Left lobe of liver (tissue), 2 donors: ENCODE measurements around the gene RIPK4. TPM values are rescaled to one million over a fixed set of nuclear protein-coding genes. Genes with fewer than 3 reads are reported as not detected.

Source experiments
- ATAC-seq: fragments of 200-7000 bp; cut with Tn5 transposase; one replicate; pipeline ENCODE4 v1.9.1; 2020; ENCODE audit warnings: mild to moderate bottlenecking, moderate library complexity
- DNase-seq: peaks from one replicate; pipeline ENCODE4 v3.0.0-alpha.2; 2020; ENCODE audit warnings: low spot score
- total RNA-seq: library from RNA; stranded (reverse); gene quantifications from one replicate; pipeline ENCODE4 v1.2.1, GENCODE V29; 2021
- donor health status: DM: no; HTN: no; CAD: no; lungs with moderate emphysema.
- donor health status: DM: no; HTN: yes; CAD: no.

Gene RIPK4
- total RNA-seq, 1 donor from 2014 or later, result 8.2 TPM

- DNase-seq (no peak), ATAC-seq (no peak)
Observed at GRCh38 chr21:41769933-41770332, 3.1 kb upstream of the RIPK4 start.

DNA sequence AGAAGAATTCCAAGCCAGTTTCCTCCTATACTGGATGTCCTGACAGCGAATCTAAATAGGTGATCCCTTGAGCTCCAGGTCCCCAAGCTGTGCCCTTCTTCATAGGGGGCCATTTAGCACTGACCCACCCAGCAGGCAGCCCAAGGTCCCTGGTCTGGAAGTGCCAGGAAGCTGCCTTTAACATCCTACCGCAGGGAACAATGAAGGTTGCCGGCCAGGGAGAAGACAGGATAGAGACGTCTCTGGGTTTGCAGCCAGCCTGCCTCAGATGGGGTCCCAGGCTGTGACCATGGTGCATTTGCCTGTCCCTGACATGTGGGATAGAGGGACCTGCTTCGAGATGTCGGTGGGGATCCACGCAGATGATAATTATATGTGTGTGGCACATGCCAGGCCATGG is 2.7 kb upstream of the RIPK4 start:
- ATAC-seq (no peak), DNase-seq (no peak)

DNA sequence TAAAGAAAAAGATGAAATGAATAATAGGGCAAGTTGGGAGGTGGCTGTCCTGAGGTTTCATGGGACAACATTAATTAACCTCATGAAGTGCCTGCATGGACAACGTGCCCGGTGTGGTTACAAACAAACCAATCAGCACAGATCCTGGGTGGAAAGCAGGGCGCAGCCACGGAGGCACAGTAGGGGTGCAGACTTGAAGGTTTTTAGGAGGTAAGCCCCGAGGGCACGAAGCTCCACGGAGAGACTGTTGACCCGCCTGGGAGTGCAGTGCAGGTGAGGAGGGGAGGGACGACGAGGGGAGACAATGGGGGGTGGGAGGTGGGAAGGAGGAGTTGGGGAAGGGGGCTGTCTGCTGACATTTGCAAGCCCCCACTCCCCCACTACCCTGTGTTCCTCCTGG is 2.3 kb upstream of the RIPK4 start:
- DNase-seq (no peak), ATAC-seq (no peak)

DNA sequence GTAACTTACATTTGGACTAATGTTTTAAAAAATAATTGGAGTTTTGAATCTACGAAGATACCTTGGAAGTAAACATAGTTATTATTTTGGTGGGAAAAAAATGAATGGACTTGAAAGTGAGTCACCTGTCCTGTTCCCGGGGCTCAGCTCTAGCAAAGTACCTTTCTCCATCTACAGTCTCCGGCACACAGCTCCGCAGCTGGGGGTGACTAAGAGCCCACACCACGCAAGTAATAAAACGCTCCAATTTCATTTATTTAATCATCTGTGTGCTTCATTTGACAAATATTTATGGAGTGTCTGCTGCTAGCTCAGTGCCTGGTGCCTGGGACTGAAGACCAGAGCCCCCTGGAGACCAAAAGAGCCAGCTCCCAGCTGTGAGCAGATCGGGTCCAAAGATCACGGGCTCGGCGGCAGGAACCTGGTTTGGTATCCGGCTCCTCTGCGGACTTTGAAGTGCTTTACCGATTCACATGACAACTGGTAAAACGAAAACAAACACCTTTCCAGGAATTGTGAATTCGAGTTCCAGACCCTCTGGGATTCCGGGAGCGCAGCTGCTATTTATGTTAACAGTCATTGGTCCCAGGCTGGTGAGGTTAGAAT is 1.7 kb upstream of the RIPK4 start:
- ATAC-seq (peak; percentile 68), DNase-seq (peak; percentile 90)

GRCh38 chr21:41767606-41768436 is 969 bp upstream of the RIPK4 start:
- peak; percentile 11 for ATAC-seq
- no peak for DNase-seq

DNA sequence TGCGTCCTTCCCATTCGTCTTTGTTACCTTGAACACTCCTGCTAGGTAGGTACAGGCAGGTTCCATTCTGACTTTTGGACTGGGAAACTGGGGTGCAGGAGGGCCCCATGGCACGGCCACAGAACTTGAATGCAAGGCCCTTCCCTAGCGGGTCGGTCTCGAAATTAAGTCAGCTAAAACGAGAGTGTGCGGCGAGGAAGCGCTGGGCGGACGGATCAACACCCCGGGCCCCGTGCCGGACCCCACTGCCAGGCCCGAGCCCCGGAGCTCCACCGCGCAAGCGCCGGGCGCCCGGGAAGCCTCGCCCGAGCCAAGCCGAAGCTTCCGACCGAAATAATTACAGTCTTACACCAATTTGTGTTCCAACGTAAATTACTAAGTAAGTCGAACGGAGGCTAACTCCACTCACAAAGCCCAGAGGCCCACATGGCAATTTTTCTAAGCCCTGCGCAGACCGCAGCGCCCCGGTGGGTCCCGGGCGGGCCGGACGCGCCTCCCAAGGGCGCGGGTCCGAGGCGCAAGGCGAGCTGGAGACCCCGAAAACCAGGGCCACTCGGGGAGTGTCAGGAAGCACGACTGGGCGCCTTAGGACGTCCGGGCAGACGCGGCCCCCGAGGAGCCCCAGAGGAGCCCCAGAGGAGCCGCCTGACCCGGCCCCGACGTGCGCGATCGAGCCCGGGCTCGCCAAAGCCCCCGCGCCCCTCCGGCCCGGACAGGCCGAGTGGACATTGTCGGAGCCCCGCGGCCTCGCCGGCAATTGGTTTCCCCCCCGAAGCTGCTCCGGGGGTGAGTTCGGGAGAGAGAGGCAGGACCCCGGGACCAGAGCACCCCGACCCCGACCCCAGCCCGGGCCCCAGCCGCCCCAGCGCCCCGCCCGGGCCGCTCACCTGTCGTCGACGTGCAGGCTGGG is 624 bp downstream of the RIPK4 start:
- DNase-seq (no peak), ATAC-seq (peak; percentile 22)

DNA sequence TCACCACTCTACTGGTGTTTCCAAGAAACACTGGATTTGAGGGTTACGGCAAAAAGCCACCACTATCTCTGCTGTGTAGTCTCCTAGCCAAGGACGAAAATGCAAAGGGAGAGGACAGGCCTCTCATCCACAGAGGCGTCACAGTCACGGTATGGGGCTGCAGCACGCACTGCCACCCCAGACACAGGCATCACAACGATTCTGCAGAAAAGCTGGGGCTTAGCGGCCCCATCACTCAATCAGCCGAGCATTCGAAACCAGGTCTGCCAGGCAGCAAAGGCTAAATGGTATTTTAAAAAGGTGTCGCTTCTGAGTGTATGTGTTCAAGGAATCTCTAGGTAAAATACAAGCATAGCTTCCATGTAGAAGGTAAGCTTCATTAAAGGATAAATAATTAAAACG is 1.4 kb downstream of the RIPK4 start:
- ATAC-seq, result no peak

DNA sequence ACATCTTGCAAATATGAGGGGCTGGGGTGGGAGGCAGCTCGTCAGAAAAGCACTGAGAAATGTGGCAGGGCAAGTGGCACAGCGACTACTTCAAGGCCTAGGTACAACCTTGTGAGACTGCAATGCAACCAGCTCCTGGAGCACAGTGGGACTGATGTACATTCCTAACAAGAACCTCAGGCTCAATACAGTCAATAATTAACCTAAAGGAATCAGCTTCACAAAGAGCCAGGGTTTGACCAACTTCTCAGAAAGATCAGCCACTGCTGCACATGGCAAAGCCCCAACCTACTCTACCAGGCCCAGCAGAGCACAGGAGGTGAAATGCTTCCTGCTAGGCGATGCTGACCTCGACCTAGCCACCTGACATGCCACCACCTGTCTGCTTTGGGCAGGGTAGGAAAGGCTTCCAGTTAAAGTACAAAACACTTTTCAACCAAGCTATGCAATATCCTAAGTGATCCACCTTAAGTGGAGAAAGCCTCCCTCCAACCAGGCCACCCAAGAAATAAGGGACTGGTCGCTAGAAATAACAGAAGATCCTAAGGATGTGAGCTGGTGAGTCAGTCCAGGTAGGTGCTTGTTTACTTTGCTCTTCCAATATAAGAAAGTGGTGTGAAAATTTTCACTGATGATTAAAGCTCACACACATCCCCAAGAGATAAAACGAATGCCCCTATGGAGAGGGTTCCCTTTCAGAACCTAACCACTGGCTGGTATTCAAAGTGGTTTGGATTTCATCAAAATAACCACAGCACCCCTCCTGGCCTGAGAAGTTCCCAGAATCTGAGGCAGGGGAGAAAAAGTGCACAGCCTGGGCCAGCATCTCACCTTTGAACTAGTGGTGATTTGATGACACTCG is 2.1 kb downstream of the RIPK4 start:
- ATAC-seq, result peak; percentile 20
- DNase-seq, result peak; percentile 67

More for the DNA sequence above, 1.4 kb downstream of the RIPK4 start:
- DNase-seq, result no peak

DNA sequence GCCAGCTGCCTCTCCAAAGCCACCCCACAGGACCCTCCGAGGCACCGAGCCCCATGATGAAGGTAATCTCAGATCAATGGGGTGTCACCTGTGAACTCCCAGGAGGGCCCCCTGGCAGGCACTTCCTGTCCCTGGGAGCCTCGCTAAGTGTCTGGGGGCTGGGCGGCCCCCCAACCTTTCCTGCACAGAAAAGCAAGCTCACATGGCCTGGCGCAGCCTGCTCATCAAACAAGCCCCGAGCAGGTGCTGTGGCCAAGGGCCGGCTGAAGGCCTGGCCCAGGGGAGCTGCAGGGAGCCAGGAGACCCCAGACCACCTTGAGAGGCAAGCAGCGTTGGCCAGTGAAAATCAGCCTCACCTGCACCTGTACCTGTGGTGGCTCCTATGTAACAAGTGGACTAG is 2.9 kb downstream of the RIPK4 start:
- ATAC-seq, result no peak
- DNase-seq, result no peak

DNA sequence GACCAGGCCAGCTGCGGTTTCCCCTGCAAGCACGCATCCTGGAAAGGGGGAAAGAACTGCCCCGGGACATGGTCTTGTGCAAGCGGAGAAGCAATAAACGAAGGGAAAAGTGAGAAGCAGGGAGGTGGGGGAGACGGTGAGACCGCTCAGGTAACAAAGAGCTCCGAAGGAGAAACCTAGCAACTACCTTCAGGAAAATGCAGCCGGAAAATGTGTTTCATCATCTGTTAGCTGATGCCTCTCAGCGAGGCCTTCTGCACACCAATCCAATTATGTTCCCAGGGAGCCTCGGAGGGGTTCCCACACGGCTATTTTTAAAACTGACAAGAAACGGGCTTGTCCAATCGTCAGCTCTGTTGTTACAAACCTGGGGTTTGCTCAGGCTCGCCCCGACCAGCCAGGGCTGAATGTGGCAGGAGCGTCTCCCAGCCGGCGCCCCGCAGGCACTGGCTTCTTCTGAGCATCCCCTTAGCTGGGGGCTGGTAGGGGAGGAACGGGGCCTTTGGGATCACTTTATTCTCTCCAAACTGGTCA is 3.4 kb downstream of the RIPK4 start:
- DNase-seq (no peak), ATAC-seq (no peak)

DNA sequence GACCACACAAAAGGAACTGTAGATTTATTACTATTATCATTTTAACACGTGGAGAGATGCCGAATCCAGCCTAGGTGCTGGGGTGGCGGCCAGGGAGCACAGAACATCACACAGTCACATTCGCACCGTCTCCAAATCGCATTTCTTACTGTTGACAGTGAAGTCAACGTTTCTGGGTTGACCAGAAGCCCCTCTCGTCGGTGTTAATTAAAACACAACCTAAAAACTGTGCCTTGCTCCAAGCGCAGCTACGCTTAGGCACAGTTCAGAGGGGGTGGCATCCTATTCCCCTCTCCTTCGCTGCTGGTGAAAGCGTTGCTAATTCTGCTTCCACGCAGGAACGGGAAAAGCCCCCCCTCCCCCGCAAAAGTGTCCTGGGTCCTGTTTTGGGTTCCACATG is 4.1 kb downstream of the RIPK4 start:
- ATAC-seq (no peak), DNase-seq (no peak)

- DNase-seq (no peak), ATAC-seq (peak; percentile 10)
Observed at GRCh38 chr21:41761934-41762635, 4.8 kb downstream of the RIPK4 start.

GRCh38 chr21:41761211-41761933 is 5.5 kb downstream of the RIPK4 start:
- DNase-seq (peak; percentile 57), ATAC-seq (peak; percentile 57)

- no peak for ATAC-seq
- DNase-seq, result no peak
Observed at GRCh38 chr21:41760411-41760810, 6.4 kb downstream of the RIPK4 start.

GRCh38 chr21:41759926-41760325 is 6.9 kb downstream of the RIPK4 start:
- ATAC-seq (no peak), DNase-seq (no peak)

DNA sequence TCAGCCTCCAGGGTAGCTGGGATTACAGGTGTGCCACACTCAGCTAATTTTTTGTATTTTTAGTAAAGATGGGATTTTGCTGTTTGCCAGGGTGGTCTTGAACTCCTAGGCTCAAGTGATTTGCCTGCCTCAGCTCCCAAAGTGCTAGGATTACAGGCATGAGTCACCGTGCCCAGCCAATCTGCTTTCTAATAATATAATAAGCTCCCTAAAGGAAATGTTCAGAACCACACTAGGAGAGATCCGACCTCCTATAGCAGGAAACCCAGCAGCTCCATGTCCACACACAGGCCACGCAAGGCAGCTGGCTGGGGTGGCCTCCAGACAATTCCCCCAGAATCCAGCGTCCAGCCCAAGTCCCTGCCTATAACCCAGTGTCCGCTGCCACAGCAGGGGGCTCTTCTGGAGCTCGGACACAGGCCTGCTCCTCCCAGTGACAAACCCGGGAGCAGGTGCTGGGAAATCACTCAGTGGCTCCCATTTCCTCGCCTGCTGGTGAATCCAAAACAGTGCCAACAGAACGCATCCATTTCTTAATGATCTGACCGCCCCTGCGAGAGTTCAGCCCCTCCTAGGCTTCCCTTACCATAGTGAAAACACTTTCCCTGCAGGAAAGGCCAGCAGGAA is 7.5 kb downstream of the RIPK4 start:
- ATAC-seq, result no peak
- no peak for DNase-seq

DNA sequence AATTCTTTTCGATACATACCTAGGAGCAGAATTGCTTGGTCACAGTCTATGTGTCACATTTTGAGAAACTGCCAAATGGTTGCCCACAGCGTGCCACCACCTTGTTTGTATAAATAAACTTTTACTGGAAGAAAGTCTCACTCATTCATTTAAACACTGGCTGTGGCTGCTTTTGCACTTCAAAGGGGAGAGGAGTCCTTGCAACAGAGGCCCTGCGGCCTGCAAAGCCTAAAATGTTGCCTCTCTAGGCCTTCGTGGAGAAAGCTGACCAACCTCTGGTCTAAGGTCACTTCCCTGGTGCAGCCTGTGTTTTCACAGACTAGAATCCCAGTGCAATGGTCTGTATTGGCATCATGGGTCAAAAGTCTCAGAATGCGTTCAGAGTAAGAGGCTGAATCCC is 8.3 kb downstream of the RIPK4 start:
- peak; percentile 79 for ATAC-seq
- DNase-seq, result peak; percentile 60

GRCh38 chr21:41755934-41756773 is 10.7 kb downstream of the RIPK4 start:
- no peak for ATAC-seq
- no peak for DNase-seq
